Ovary (tissue), 10 donors: ENCODE data around the gene AGTR1. TPM values are rescaled to one million over a fixed set of nuclear protein-coding genes. Genes with fewer than 3 reads are reported as not detected.

Experiments used
- DNase-seq, 5 donors: peaks; one replicate each; pipeline ENCODE4 v3.0.0-alpha.2; 2019 to 2020
- H3K27ac ChIP-seq, 2 donors: fragments of 200-600 bp; one replicate each; pipeline versions ENCODE4 v1.5.1 to v1.8.0; 2019 to 2022
- H3K27me3 ChIP-seq: fragments of 200-600 bp; one replicate; pipeline ENCODE4 v1.8.0; 2022
- H3K36me3 ChIP-seq: fragments of 200-600 bp; sonication (generic); one replicate; pipeline ENCODE4 v1.5.1; 2019
- H3K4me1 ChIP-seq: one replicate; pipeline ENCODE4 v1.8.1; 2013; ENCODE audit warnings: mild to moderate bottlenecking, moderate library complexity; ENCODE audit not compliant: insufficient read depth
- H3K4me3 ChIP-seq: fragments of 200-600 bp; sonication (generic); one replicate; pipeline ENCODE4 v1.5.1; 2017
- H3K9me3 ChIP-seq, 2 donors: fragments of 200-600 bp in 1 of 2; sonication (generic) in 1 of 2; one replicate each; pipeline versions ENCODE4 v1.5.1 to v1.8.1; 2013 to 2019; ENCODE audit warnings: mild to moderate bottlenecking in 1 of 2, moderate library complexity in 1 of 2
- EP300 ChIP-seq: sonication (generic); formaldehyde crosslinking; IDR thresholded peaks from one replicate; pipeline ENCODE4 v1.6.1; 2017; ENCODE audit warnings: antibody characterized with exemption
- POLR2A ChIP-seq: fragments of 450-650 bp; IDR thresholded peaks from one replicate; pipeline ENCODE4 v1.6.1; 2017; ENCODE audit warnings: antibody characterized with exemption, mild to moderate bottlenecking, moderate library complexity
- WGBS, 3 donors: extraction: QIAGEN DNeasy Blood & Tissue Kit in 1 of 3; methylation state at CpG; one replicate each; pipeline versions ENCODE4 v1.1.5 to v1.1.7; 2013 to 2017; 5-methylcytosine and 5-hydroxymethylcytosine counted together
- intact Hi-C, 4 donors: fragments of 100-400 bp; cut with DNase I; formaldehyde crosslinking; loops; one replicate each; pipeline versions ENCODE4 v1.11.0 to v1.15.1; 2022 to 2023
- long read RNA-seq, 3 donors: library from polyadenylated mRNA in 2 of 3; unstranded in 2 of 3; transcript quantifications; one replicate each; pipeline ENCODE4 v2.0.0 and lab custom pipeline, GENCODE V29; 2021 to 2026
- polyA plus RNA-seq, 2 donors: library from polyadenylated mRNA; stranded (reverse); fragments of 200-250 nt in 1 of 2; fragments of 350-450 nt in 1 of 2; fragmentation: Illumina TruSeq in 1 of 2; extraction: RNeasy Lipid Tissue Mini Kit (QIAGEN cat#74804) in 1 of 2; gene quantifications; one replicate each; pipeline ENCODE4 v1.2.3, GENCODE V29; 2013 to 2014
- total RNA-seq, 7 donors: library from RNA; depleted of rRNA in 2 of 7; stranded (reverse); fragments of >200 nt in 2 of 7; fragmentation: NEBNext Ultra II Directional in 3 of 7; extraction: Animal tissue kit (Norgen Biotek cat#: 25700) in 3 of 7; gene quantifications; one replicate each; pipeline versions ENCODE4 v1.1.0 to v1.2.4, GENCODE V29; 2016 to 2023
- TF ChIP-seq, protein P1 (sequence below), 3 donors: fragments of 450-650 bp in 2 of 3; fragments of 200-600 bp in 1 of 3; IDR thresholded peaks; one replicate each; pipeline versions ENCODE4 v1.5.1 to v1.8.0; 2016 to 2022; ENCODE audit warnings: antibody characterized with exemption in 3 of 3, mild to moderate bottlenecking in 1 of 3
- donor health status: DM: no; HTN: no; CAD: no; lungs with moderate emphysema.
- donor health status: DM: no; HTN: no; CAD: no.
- donor health status: Bipolar disorder and iron deficiency.
- donor health status: DM: yes; HTN: yes; CAD: no.
- donor health status: DM: no; HTN: no; CAD: no.
- donor health status: DM: yes; HTN: yes; CAD: no.

Gene AGTR1
- total RNA-seq (1 to 10 TPM in 6 of 7 donors, under 1 TPM in 1; 0.99 to 8.7 (median 2.5) TPM), polyA plus RNA-seq (10 to 100 TPM in 1 of 2 donors, 1 to 10 TPM in 1; 1.7 to 21.7 TPM)
- long read RNA-seq, donor 1, result 0 reads
- long read RNA-seq, donor 2, transcript AGTR1-201 (3 exons, 2,356 nt), result major isoform, 5 of 8 reads
- long read RNA-seq, donor 2, partial matches to known transcripts, result 0 of 8 reads
- long read RNA-seq, donor 2, other reads (novel, unspliced or antisense), result 0 of 8 reads
- long read RNA-seq, donor 3, partial matches to known transcripts, result 0 of 4 reads
- long read RNA-seq, donor 3, other reads (novel, unspliced or antisense), result 1 of 4 reads

- no peak for TF ChIP-seq POLR2A
- no peak for TF ChIP-seq EP300
- TF ChIP-seq, protein P1, sequence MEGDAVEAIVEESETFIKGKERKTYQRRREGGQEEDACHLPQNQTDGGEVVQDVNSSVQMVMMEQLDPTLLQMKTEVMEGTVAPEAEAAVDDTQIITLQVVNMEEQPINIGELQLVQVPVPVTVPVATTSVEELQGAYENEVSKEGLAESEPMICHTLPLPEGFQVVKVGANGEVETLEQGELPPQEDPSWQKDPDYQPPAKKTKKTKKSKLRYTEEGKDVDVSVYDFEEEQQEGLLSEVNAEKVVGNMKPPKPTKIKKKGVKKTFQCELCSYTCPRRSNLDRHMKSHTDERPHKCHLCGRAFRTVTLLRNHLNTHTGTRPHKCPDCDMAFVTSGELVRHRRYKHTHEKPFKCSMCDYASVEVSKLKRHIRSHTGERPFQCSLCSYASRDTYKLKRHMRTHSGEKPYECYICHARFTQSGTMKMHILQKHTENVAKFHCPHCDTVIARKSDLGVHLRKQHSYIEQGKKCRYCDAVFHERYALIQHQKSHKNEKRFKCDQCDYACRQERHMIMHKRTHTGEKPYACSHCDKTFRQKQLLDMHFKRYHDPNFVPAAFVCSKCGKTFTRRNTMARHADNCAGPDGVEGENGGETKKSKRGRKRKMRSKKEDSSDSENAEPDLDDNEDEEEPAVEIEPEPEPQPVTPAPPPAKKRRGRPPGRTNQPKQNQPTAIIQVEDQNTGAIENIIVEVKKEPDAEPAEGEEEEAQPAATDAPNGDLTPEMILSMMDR (IDR thresholded peaks at IDR 0.05), result no peak
- H3K27me3 ChIP-seq, result no peaks in the 10 kb centered on the region
- intact Hi-C loops, result no loop called here
- H3K27ac ChIP-seq, result no peak within 1 kb of the TSS
- H3K4me3 ChIP-seq, result peak within 1 kb of the TSS; percentile 47
- peaks cover 2% of the 10 kb centered on the region for H3K4me1 ChIP-seq
- no peaks in the 10 kb centered on the region for H3K36me3 ChIP-seq
- DNase-seq, result peak; percentile 11 to 68 (median 45)
- no peaks in the 10 kb centered on the region for H3K9me3 ChIP-seq
- WGBS, 3 donors, result 1% methylated on average over 52 to 61 of the region's 61 CpGs
Measured at GRCh38 chr3:148697306-148698189, at the start of gene AGTR1. TSS of gene AGTR1 (plus strand) at chr3:148697903. CDS start at chr3:148741036, 43,133 bp downstream.

DNA sequence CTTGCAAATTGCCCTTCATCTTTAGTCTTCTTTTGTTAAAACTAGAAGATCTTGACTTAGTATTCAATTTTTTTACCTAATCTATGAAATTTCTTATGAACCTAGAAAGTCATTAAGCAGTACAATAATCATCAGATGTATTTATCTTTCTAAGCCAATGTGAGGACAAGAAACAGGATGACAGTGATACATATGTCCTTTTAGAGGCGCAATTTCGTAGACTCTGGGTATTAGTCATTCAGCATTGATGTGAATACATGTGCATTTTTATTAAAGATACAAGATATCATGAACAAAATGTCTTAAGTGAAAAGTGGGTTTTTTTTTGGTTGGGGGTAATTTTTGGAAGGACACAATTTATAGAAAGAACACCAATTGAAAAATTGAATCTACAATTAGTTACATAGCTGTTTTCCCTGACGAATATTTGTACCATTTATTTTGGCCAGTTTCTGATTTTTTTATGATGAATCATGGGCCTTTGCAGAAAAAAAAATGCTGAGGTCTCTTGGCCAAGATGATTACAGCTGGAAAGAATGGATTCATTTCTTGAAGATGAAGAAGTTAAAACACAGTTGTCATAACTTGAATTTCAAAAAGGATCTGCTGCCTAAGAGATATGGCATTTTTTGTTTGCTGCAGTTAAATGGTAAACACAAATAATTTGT, 48.9 kb upstream of the AGTR1 start:
- no peak overlapping the region for H3K27ac ChIP-seq
- H3K36me3 ChIP-seq, result no peaks in the 10 kb centered on the region
- no peak for TF ChIP-seq POLR2A
- intact Hi-C loops, result no loop called here
- no peaks in the 10 kb centered on the region for H3K9me3 ChIP-seq
- DNase-seq, result no peak
- no peaks in the 10 kb centered on the region for H3K27me3 ChIP-seq
- H3K4me1 ChIP-seq, result no peaks in the 10 kb centered on the region
- no peak overlapping the region for H3K4me3 ChIP-seq
- 53 to 61% (median 60%) methylated on average over 3 of the region's 3 CpGs for WGBS, 3 donors

GRCh38 chr3:148651549-148651948, 46.2 kb upstream of the AGTR1 start:
- no peak for DNase-seq
- intact Hi-C loops, result no loop called here
- TF ChIP-seq EP300 (no peak), POLR2A (no peak)
- TF ChIP-seq, protein P1 (IDR thresholded peaks at IDR 0.05), result no peak
- Histone ChIP-seq H3K4me3 (no peak overlapping the region), H3K36me3 (no peaks in the 10 kb centered on the region), H3K27me3 (no peaks in the 10 kb centered on the region), H3K27ac (no peak overlapping the region), H3K9me3 (no peaks in the 10 kb centered on the region), H3K4me1 (no peaks in the 10 kb centered on the region)
- WGBS, 3 donors, result 84 to 93% (median 90%) methylated on average over 6 of the region's 6 CpGs

GRCh38 chr3:148654433-148654832, 43.3 kb upstream of the AGTR1 start:
- Histone ChIP-seq H3K27ac (no peak overlapping the region), H3K4me3 (no peak overlapping the region), H3K36me3 (no peaks in the 10 kb centered on the region), H3K9me3 (no peaks in the 10 kb centered on the region), H3K4me1 (no peaks in the 10 kb centered on the region), H3K27me3 (no peaks in the 10 kb centered on the region)
- DNase-seq, result no peak
- TF ChIP-seq, protein P1 (IDR thresholded peaks at IDR 0.05), result no peak
- intact Hi-C loops, result no loop called here
- 88 to 91% (median 91%) methylated on average over 4 of the region's 4 CpGs for WGBS, 3 donors
